ENCODE measurements around the gene VAV1. TPM values are rescaled to one million over a fixed set of nuclear protein-coding genes. Genes with fewer than 3 reads are reported as not detected.

Gene VAV1
- total RNA-seq, 4 donors from 2014 or later: 4.0 to 16.2 (median 5.8) TPM

DNA sequence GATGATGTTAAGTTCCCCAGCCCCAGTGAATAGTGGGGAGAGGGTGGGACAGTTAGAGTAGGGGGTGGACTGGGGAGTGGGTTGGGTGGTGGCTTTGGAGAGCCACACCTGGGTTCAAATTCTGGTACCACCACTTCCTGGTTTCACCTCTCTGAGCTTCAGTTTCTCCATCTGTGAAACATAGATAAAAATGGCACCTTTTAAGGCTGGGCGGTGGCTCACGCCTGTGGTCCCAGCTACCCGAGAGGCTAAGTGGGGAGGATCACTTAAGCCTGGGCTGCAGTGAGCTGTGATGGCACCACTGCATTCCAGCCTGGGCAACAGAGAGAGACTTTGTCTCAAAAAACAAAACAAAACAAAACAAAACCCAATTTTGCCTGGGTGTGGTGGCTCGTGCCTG, 5.9 kb downstream of the VAV1 start:
- Histone ChIP-seq H3K4me1 (peaks cover 0 to 8% (median 0%) of the 10 kb centered on the region in 4 donors), H3K27ac (no peak overlapping the region), H3K4me3 (no peak overlapping the region), H3K9me3 (no peaks in the 10 kb centered on the region), H3K36me3 (no peaks in the 10 kb centered on the region), H3K27me3 (no peaks in the 10 kb centered on the region)
- no peak for DNase-seq (ENCODE audit: low spot score in 2 of 2)
- TF ChIP-seq, protein P1, sequence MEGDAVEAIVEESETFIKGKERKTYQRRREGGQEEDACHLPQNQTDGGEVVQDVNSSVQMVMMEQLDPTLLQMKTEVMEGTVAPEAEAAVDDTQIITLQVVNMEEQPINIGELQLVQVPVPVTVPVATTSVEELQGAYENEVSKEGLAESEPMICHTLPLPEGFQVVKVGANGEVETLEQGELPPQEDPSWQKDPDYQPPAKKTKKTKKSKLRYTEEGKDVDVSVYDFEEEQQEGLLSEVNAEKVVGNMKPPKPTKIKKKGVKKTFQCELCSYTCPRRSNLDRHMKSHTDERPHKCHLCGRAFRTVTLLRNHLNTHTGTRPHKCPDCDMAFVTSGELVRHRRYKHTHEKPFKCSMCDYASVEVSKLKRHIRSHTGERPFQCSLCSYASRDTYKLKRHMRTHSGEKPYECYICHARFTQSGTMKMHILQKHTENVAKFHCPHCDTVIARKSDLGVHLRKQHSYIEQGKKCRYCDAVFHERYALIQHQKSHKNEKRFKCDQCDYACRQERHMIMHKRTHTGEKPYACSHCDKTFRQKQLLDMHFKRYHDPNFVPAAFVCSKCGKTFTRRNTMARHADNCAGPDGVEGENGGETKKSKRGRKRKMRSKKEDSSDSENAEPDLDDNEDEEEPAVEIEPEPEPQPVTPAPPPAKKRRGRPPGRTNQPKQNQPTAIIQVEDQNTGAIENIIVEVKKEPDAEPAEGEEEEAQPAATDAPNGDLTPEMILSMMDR (IDR thresholded peaks at IDR 0.05): no peak
- no peak for TF ChIP-seq POLR2A (IDR thresholded peaks at IDR 0.05)
- 69 to 77% methylated on average over 4 of the region's 4 CpGs for WGBS, 2 donors

DNA sequence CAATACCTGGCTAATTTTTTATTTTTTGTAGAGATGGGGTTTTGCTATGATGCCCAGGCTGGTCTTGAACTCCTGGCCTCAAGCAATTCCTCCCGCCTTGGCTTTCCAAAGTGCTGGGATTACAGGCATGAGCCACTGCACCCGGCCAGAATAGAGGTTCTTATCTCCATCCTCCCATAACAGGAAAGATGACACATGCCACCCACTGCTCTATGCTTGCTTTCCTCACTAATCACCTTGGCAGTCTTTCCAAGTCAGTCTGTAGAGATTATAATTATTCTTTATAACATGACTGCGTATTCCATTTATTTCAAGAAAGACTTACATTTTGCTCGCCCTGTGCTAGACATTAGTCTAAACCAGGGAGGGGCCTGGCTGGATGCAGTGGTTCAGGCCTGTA, 6.7 kb downstream of the VAV1 start:
- Histone ChIP-seq H3K36me3 (no peaks in the 10 kb centered on the region), H3K4me1 (peaks cover 0 to 8% (median 0%) of the 10 kb centered on the region in 4 donors), H3K27ac (no peak overlapping the region), H3K9me3 (no peaks in the 10 kb centered on the region), H3K27me3 (no peaks in the 10 kb centered on the region), H3K4me3 (no peak overlapping the region)
- TF ChIP-seq, protein P1 (IDR thresholded peaks at IDR 0.05): no peak
- TF ChIP-seq EP300 (IDR thresholded peaks at IDR 0.05): no peak
- TF ChIP-seq POLR2A (IDR thresholded peaks at IDR 0.05): no peak
- no peak for DNase-seq (ENCODE audit: low spot score in 2 of 2)
- WGBS, 2 donors: 75 to 77% methylated on average over 4 of the region's 4 CpGs

DNA sequence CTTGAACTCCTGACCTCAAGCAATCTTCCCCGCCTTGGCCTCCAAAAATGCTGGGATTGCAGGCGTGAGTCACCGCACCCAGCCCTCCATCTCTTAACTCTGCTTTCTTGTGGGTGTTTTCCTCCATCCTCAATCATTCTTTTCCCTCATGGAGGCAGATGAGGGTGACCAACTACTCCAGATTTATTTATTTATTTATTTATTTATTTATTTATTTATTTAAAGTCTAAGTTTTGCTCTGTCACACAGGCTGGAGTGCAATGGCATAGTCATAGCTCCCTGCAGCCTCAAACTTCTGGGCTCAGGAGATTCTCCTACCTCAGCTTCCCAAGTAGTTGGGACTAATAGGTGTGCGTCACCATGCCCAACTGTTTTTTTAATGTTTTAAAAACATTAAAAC, 14.9 kb downstream of the VAV1 start:
- H3K27me3 ChIP-seq: no peaks in the 10 kb centered on the region
- H3K27ac ChIP-seq: no peak overlapping the region
- WGBS, 2 donors: 87 to 92% methylated on average over 4 of the region's 4 CpGs
- no peak overlapping the region for H3K4me3 ChIP-seq
- no peaks in the 10 kb centered on the region for H3K9me3 ChIP-seq
- H3K36me3 ChIP-seq: no peaks in the 10 kb centered on the region
- TF ChIP-seq, protein P1 (IDR thresholded peaks at IDR 0.05): no peak
- TF ChIP-seq POLR2A (IDR thresholded peaks at IDR 0.05) (no peak), EP300 (IDR thresholded peaks at IDR 0.05) (no peak)
- no peak for DNase-seq (ENCODE audit: low spot score in 2 of 2)
- H3K4me1 ChIP-seq: no peaks in the 10 kb centered on the region

DNA sequence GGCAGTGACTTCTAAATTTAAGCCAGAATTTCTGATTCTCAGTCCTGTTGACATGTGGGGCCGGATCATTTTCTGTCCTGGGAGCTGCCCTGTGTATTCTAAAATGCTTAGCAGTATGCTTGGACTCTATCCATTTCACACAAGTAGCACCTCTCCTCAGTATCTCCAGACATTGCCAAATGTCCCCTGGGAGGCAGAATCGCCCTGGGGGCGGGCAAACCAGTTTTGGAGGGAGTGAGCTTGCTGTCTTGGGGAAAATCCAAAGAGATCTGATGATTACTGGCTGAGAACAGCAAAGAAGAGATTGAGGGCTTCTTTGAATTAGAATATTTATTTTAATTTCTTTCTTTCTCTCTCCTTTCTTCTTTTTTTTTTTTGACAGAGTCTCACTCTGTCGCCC, 16.4 kb downstream of the VAV1 start:
- Histone ChIP-seq H3K9me3 (peaks cover 0 to 8% (median 0%) of the 10 kb centered on the region in 4 donors), H3K27me3 (no peaks in the 10 kb centered on the region), H3K36me3 (no peaks in the 10 kb centered on the region), H3K4me1 (no peaks in the 10 kb centered on the region), H3K4me3 (no peak overlapping the region), H3K27ac (no peak overlapping the region)
- TF ChIP-seq EP300 (IDR thresholded peaks at IDR 0.05) (no peak), POLR2A (IDR thresholded peaks at IDR 0.05) (no peak)
- TF ChIP-seq, protein P1 (IDR thresholded peaks at IDR 0.05): no peak
- DNase-seq (ENCODE audit: low spot score in 2 of 2): no peak
- 72 to 85% methylated on average over 4 of the region's 4 CpGs for WGBS, 2 donors

DNA sequence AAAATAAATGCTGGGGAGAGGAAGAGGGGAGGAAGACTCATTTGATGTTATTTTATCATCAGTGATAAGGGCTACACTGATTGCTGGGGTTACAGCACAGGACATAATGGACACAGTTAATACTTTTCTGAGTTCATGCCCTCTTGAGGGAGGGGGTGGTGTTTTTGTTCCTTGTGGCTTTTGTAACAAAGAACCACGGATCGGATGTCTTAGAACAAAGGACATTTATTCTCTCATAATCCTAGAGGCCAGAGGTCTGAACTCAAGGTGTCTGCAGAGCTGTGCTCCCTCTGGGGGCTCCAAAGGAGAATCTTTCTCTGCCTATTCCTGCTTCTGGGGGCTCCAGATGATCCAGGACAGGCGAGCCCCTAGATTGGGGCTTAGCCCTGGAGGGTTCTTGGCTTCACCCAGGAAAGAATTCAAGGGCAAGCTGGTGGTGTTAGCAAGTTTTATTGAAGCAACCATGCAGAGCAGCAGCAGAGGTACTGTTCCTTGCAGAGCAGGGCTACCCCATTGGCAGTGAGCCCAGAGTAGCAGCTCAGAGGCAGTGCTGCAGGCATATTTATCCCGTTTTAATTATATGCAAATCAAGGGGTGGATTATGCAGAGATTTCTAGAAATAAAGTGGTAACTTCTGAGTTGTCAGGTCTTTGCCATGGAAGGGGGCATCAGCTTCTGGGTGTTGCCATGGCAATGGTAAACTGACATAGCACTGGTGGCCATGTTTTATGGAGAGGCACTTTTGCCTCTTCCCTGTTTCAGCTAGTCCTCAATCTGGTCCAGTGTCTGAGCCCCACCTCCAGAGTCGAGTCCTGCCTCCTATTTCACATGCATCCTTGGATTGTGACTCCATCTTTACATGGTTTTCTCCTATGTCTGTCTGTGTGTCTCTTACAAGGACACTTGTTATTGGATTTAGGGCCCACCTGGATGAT, 18.0 kb downstream of the VAV1 start:
- DNase-seq (ENCODE audit: low spot score in 2 of 2): no peak
- TF ChIP-seq POLR2A (IDR thresholded peaks at IDR 0.05): no peak
- TF ChIP-seq, protein P1 (IDR thresholded peaks at IDR 0.05): no peak
- no peak for TF ChIP-seq EP300 (IDR thresholded peaks at IDR 0.05)
- no peaks in the 10 kb centered on the region for H3K36me3 ChIP-seq
- WGBS, 2 donors: 36 to 50% methylated on average over 4 to 5 of the region's 5 CpGs
- H3K4me1 ChIP-seq: no peaks in the 10 kb centered on the region
- no peak overlapping the region for H3K27ac ChIP-seq
- no peak overlapping the region for H3K4me3 ChIP-seq
- no peaks in the 10 kb centered on the region for H3K27me3 ChIP-seq
- H3K9me3 ChIP-seq: peaks cover 0 to 23% (median 2%) of the 10 kb centered on the region in 4 donors

All from tibial nerve (tissue), 4 donors.